Measurements from ENCODE around the gene HOXB5. TPM values are rescaled to one million over a fixed set of nuclear protein-coding genes. Genes with fewer than 3 reads are reported as not detected.

The HOXB5 gene
- total RNA-seq, 1 experiment from 2014 or later, result not detected

DNA sequence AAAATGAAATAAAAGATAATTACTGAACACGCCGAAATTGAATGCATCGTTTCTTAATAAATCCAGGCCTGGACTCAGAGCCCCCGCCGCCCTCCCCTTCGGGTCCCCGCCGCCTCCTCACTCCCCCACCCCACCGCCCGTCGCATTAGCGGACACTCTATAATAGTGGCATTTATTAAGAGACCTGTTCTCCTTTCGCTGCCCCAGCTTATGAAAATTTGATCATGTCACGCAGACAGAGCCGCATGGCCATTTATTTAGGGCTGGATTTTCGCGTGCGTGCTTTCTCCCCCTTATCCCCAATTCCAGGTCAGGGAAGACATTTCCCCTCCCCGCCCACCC, 42.4 kb downstream of the HOXB5 start:
- Histone ChIP-seq H2BK12ac (ENCODE audit: insufficient read length, low read depth, low read length) (no peak overlapping the region), H3K9me3 (ENCODE audit: control insufficient read depth, low read depth, low read length) (no peaks in the 10 kb centered on the region), H3K4me1 (ENCODE audit: insufficient read depth, low read length) (peaks cover 3% of the 10 kb centered on the region; the same call in 1 of the 2 replicates), H3K4me2 (ENCODE audit: insufficient read depth, insufficient read length, low read length) (no peak overlapping the region), H4K91ac (ENCODE audit: insufficient read length, low read depth, low read length) (no peak overlapping the region), H3K18ac (ENCODE audit: insufficient read length, low read depth, low read length) (no peak overlapping the region), H3K79me1 (ENCODE audit: insufficient read depth, low read depth, low read length, poor library complexity, severe bottlenecking) (no peaks in the 10 kb centered on the region), H3K79me2 (ENCODE audit: insufficient read depth, low read length) (no peaks in the 10 kb centered on the region), H3K56ac (ENCODE audit: insufficient read length, low read depth, low read length) (no peak overlapping the region), H3K23ac (ENCODE audit: insufficient read length, low read depth, low read length) (no peak overlapping the region), H3K27me3 (ENCODE audit: insufficient read depth, low read length) (peaks cover 91% of the 10 kb centered on the region), H3K9ac (ENCODE audit: extremely low read depth, insufficient read length, low read length) (no peak overlapping the region), H2BK120ac (ENCODE audit: low read depth, low read length, poor library complexity, severe bottlenecking) (no peak overlapping the region), H4K5ac (ENCODE audit: insufficient read length, low read depth, low read length) (no peak overlapping the region), H4K20me1 (ENCODE audit: control insufficient read depth, insufficient read depth, insufficient read length) (peaks cover 3% of the 10 kb centered on the region), H2BK20ac (ENCODE audit: low read depth, low read length, poor library complexity, severe bottlenecking) (no peak overlapping the region), H4K8ac (replicated peaks; ENCODE audit: insufficient read length, low read depth, low read length) (no peak overlapping the region), H2AK5ac (ENCODE audit: insufficient read length, low read length) (no peak overlapping the region), H2BK15ac (ENCODE audit: low read depth, low read length) (no peak overlapping the region), H3K14ac (ENCODE audit: insufficient read depth, low read length) (no peak overlapping the region), H3K23me2 (ENCODE audit: insufficient read length, low read depth, low read length, poor library complexity, severe bottlenecking) (no peaks in the 10 kb centered on the region), H3T11ph (ENCODE audit: low read length) (no peak overlapping the region), H2AFZ (ENCODE audit: low read length) (no peak overlapping the region), H2BK5ac (ENCODE audit: insufficient read length, low read length) (no peak overlapping the region), H3K27ac (ENCODE audit: insufficient read length, low read depth, low read length) (no peak overlapping the region), H3K4ac (ENCODE audit: low read depth, low read length) (no peak overlapping the region)
- no peak for DNase-seq
- H3K9me3 Mint-ChIP-seq, result peaks cover 11 to 13% of the 10 kb centered on the region in 2 experiments; a peak in 4 of 5 replicates
- H3K27ac Mint-ChIP-seq, result no peak overlapping the region
- WGBS (ENCODE audit: extremely low coverage, insufficient read length, low lambda C conversion rate), result no CpG with 5 or more reads among the region's 19 CpGs
- H3K4me1 Mint-ChIP-seq, result peaks cover 31 to 60% of the 10 kb centered on the region in 2 experiments
- TF ChIP-seq, protein P1, sequence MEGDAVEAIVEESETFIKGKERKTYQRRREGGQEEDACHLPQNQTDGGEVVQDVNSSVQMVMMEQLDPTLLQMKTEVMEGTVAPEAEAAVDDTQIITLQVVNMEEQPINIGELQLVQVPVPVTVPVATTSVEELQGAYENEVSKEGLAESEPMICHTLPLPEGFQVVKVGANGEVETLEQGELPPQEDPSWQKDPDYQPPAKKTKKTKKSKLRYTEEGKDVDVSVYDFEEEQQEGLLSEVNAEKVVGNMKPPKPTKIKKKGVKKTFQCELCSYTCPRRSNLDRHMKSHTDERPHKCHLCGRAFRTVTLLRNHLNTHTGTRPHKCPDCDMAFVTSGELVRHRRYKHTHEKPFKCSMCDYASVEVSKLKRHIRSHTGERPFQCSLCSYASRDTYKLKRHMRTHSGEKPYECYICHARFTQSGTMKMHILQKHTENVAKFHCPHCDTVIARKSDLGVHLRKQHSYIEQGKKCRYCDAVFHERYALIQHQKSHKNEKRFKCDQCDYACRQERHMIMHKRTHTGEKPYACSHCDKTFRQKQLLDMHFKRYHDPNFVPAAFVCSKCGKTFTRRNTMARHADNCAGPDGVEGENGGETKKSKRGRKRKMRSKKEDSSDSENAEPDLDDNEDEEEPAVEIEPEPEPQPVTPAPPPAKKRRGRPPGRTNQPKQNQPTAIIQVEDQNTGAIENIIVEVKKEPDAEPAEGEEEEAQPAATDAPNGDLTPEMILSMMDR (conservative IDR thresholded peaks at IDR 0.05), result no peak
- H3K36me3 Mint-ChIP-seq (ENCODE audit: insufficient read depth in 1 of 3, low read depth in 3 of 3), result no peaks in the 10 kb centered on the region
- peaks cover 99% of the 10 kb centered on the region for H3K27me3 Mint-ChIP-seq (ENCODE audit: low read depth)
- H3K4me3 Mint-ChIP-seq, result no peak overlapping the region
